ENCODE data around the gene CBX7. TPM values are rescaled to one million over a fixed set of nuclear protein-coding genes. Genes with fewer than 3 reads are reported as not detected.

The CBX7 gene
- total and polyA plus RNA-seq, 2 experiments from 2014 or later: 2.5 to 10.4 TPM

DNA sequence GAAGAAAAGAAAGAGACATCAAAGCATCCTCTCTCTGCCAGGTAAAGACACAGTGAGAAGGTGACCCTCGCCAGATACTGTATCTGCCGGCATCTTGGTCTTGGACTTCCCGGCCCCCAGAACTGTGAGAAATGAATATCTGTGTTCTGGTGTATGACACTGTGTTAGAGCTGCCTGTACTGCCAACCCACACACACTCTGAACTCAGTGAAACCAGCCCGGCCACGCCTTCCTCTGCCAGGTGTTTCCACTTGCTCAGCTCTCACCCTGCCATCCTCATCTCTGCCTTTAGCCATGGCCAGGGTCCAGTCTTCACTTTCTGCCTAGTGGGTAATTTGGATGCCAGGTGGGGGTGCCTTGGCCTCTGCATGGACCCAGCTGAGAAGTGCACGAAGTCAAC lies 24.0 kb downstream of the CBX7 start:
- in situ Hi-C loops (cut with MboI): loop anchor here (10.0 kb wide), 1 partner anchor 114 kb away; the partner anchor contains the start of gene APOBEC3C
- DNase-seq: no peak
- Histone ChIP-seq H3K36me3 (ENCODE audit: low read depth) (no peaks in the 10 kb centered on the region), H3K9ac (no peak overlapping the region), H3K9me2 (ENCODE audit: insufficient read depth) (no peaks in the 10 kb centered on the region), H2AFZ (no peak overlapping the region), H3F3A (ENCODE audit: insufficient read depth) (no peaks in the 10 kb centered on the region), H3K27me3 (replicated peaks; ENCODE audit: insufficient read depth) (no peaks in the 10 kb centered on the region), H3K4me1 (ENCODE audit: insufficient read depth) (no peaks in the 10 kb centered on the region), H3K9me3 (ENCODE audit: low read depth) (no peaks in the 10 kb centered on the region), H3K27ac (no peak overlapping the region), H3K4me2 (ENCODE audit: unreplicated experiment) (no peak overlapping the region), H3K4me3 (no peak overlapping the region), H3K79me2 (ENCODE audit: insufficient read depth) (no peaks in the 10 kb centered on the region), H4K20me1 (ENCODE audit: insufficient read depth) (no peaks in the 10 kb centered on the region)
- WGBS, 2 experiments (ENCODE audit: low coverage in 1 of 2, low lambda C conversion rate in 2 of 2, missing lambda C conversion rate in 2 of 2): 85 to 91% methylated on average over 6 of the region's 6 CpGs
- TF ChIP-seq EZH2phosphoT487 (IDR thresholded peaks at IDR 0.05; ENCODE audit: insufficient read depth, low read depth) (no peak), EZH2 (IDR thresholded peaks at IDR 0.05; ENCODE audit: insufficient read depth, poor library complexity, severe bottlenecking) (no peak)

DNA sequence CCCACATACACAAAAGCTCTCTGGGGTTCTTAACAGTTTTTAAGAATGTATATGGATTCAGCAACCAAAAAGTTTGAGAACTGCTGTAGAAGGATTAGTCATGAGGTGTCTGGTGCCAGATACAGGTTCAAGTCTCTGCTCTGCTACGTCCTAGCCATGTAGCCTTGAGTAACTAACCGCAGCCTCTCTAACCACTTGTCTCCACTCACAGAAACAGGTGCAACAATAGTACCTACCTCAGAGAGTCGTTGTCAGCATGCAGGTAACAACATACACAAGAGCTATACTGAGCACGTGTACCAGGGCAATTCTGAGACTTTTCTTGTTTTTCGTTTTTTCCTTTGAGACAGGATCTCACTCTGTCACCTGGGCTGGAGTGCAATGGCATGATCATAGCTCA lies 26.9 kb downstream of the CBX7 start:
- Histone ChIP-seq H3K27ac (no peak overlapping the region), H3K9ac (no peak overlapping the region), H3K27me3 (replicated peaks; ENCODE audit: insufficient read depth) (no peaks in the 10 kb centered on the region), H3K79me2 (ENCODE audit: insufficient read depth) (no peaks in the 10 kb centered on the region), H3K4me2 (ENCODE audit: unreplicated experiment) (no peak overlapping the region), H3K9me2 (ENCODE audit: insufficient read depth) (no peaks in the 10 kb centered on the region), H2AFZ (no peak overlapping the region), H3K9me3 (ENCODE audit: low read depth) (no peaks in the 10 kb centered on the region), H3K36me3 (ENCODE audit: low read depth) (no peaks in the 10 kb centered on the region), H3K4me1 (ENCODE audit: insufficient read depth) (no peaks in the 10 kb centered on the region), H4K20me1 (ENCODE audit: insufficient read depth) (no peaks in the 10 kb centered on the region), H3F3A (ENCODE audit: insufficient read depth) (no peaks in the 10 kb centered on the region), H3K4me3 (no peak overlapping the region)
- WGBS, 2 experiments (ENCODE audit: low coverage in 1 of 2, low lambda C conversion rate in 2 of 2, missing lambda C conversion rate in 2 of 2): 74 to 85% methylated on average over 5 of the region's 5 CpGs
- no peak for DNase-seq
- TF ChIP-seq EZH2 (IDR thresholded peaks at IDR 0.05; ENCODE audit: insufficient read depth, poor library complexity, severe bottlenecking) (no peak), EZH2phosphoT487 (IDR thresholded peaks at IDR 0.05; ENCODE audit: insufficient read depth, low read depth) (no peak)
- in situ Hi-C loops (cut with MboI): loop anchor here (10.0 kb wide), 1 partner anchor 111 kb away; the partner anchor contains the start of gene APOBEC3C

DNA sequence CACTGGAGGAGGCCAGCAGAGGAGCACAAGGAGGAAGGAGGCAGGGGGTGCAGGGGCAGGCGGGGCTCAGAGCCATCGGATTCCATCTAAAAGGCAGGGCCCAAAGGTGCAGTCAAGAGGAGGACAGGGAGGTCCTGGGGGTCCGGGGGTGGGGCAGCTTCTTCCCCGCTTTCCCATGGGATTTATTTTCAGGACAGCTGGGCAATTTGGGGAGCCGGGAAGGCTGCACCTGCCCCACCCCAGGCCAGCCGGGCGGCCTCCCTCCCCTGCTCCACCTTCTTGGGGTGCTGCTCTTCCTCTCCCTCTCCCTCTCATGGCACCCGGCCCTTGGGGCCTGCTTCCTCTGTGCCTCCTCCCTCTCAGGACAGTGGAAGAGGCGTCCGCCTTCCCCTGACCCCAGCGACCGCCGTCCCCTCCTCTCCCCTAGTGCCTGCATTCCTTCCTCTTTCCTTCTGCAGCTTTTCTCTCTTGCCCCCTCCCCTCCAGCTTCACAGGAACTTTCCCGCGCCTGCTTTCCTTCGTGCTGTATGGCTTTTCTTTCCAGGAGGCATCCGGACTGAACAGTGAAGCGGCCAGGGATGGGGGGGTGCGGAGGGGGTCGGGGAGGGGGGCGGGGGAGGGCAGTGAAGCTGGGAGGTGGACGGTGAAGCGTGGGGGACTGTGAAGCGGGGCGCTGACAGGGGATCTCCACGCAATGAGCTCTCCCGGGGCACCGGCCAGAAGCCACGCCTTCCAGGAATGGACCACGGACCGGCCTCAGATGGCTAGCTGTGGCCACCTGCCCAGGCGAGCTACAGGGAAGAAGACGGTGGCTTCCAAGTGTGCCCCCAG lies 28.5 kb downstream of the CBX7 start:
- Histone ChIP-seq H2AFZ (no peak overlapping the region), H3K27me3 (replicated peaks; ENCODE audit: insufficient read depth) (no peaks in the 10 kb centered on the region), H3K9me2 (ENCODE audit: insufficient read depth) (no peaks in the 10 kb centered on the region), H3K4me1 (ENCODE audit: insufficient read depth) (no peaks in the 10 kb centered on the region), H3K4me2 (ENCODE audit: unreplicated experiment) (no peak overlapping the region), H3F3A (ENCODE audit: insufficient read depth) (no peaks in the 10 kb centered on the region), H3K27ac (no peak overlapping the region), H4K20me1 (ENCODE audit: insufficient read depth) (no peaks in the 10 kb centered on the region), H3K79me2 (ENCODE audit: insufficient read depth) (no peaks in the 10 kb centered on the region), H3K9ac (no peak overlapping the region), H3K36me3 (ENCODE audit: low read depth) (no peaks in the 10 kb centered on the region), H3K4me3 (no peak overlapping the region), H3K9me3 (ENCODE audit: low read depth) (no peaks in the 10 kb centered on the region)
- no peak for DNase-seq
- TF ChIP-seq EZH2 (IDR thresholded peaks at IDR 0.05; ENCODE audit: insufficient read depth, poor library complexity, severe bottlenecking): no peak
- no peak for TF ChIP-seq EZH2phosphoT487 (IDR thresholded peaks at IDR 0.05; ENCODE audit: insufficient read depth, low read depth)
- in situ Hi-C loops (cut with MboI): loop anchor here (10.0 kb wide), 1 partner anchor 109 kb away; the partner anchor contains the start of gene APOBEC3C
- WGBS, 2 experiments (ENCODE audit: low coverage in 1 of 2, low lambda C conversion rate in 2 of 2, missing lambda C conversion rate in 2 of 2): 24 to 25% methylated on average over 15 to 33 of the region's 33 CpGs

DNA sequence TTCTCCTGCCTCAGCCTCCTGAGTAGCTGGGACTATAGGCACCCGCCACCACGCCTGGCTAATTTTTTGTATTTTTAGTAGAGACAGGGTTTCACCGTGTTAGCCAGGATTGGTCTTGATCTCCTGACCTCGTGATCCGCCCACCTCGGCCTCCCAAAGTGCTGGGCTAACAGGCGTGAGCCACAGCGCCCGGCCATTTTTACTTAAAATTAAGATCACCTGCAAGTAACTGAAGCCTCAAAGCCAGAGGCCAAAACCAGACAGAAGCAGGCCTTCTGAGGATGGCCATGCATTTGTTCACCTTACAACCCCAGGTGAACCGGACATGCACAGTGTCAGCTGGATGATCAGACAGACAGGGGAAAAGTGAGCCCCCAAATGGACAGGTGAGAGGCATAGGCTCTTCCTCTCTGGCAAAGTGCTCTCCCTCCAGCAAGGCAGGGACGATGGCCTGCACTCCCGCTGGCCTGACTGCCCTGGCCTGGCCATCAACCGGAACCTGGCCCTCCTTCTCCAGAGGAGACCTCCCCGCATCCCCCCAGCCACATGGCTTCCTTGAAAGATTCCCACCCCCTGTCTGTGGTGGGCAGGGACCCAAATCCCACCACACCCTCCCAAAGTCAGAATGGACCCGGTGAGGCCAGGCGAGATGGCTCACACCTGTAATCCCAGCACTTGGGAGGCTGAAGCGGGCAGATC lies 29.6 kb downstream of the CBX7 start:
- Histone ChIP-seq H3K9ac (no peak overlapping the region), H4K20me1 (ENCODE audit: insufficient read depth) (no peaks in the 10 kb centered on the region), H3K9me2 (ENCODE audit: insufficient read depth) (no peaks in the 10 kb centered on the region), H3K79me2 (ENCODE audit: insufficient read depth) (no peaks in the 10 kb centered on the region), H2AFZ (no peak overlapping the region), H3K4me1 (ENCODE audit: insufficient read depth) (no peaks in the 10 kb centered on the region), H3K27me3 (replicated peaks; ENCODE audit: insufficient read depth) (no peaks in the 10 kb centered on the region), H3K36me3 (ENCODE audit: low read depth) (no peaks in the 10 kb centered on the region), H3K4me3 (no peak overlapping the region), H3F3A (ENCODE audit: insufficient read depth) (no peaks in the 10 kb centered on the region), H3K4me2 (ENCODE audit: unreplicated experiment) (no peak overlapping the region), H3K9me3 (ENCODE audit: low read depth) (no peaks in the 10 kb centered on the region), H3K27ac (no peak overlapping the region)
- 91 to 95% methylated on average over 17 of the region's 17 CpGs for WGBS, 2 experiments (ENCODE audit: low coverage in 1 of 2, low lambda C conversion rate in 2 of 2, missing lambda C conversion rate in 2 of 2)
- in situ Hi-C loops (cut with MboI): loop anchor here (10.0 kb wide), 1 partner anchor 108 kb away; the partner anchor contains the start of gene APOBEC3C
- no peak for DNase-seq
- TF ChIP-seq EZH2 (IDR thresholded peaks at IDR 0.05; ENCODE audit: insufficient read depth, poor library complexity, severe bottlenecking): no peak
